ENCODE measurements around the gene PDLIM1. TPM values are rescaled to one million over a fixed set of nuclear protein-coding genes. Genes with fewer than 3 reads are reported as not detected.

The PDLIM1 gene
- total and polyA plus RNA-seq, 2 of the 8 experiments (the other 6 are each of a cell fraction or from before 2014, with no cell fraction given): 169 to 245 TPM

DNA sequence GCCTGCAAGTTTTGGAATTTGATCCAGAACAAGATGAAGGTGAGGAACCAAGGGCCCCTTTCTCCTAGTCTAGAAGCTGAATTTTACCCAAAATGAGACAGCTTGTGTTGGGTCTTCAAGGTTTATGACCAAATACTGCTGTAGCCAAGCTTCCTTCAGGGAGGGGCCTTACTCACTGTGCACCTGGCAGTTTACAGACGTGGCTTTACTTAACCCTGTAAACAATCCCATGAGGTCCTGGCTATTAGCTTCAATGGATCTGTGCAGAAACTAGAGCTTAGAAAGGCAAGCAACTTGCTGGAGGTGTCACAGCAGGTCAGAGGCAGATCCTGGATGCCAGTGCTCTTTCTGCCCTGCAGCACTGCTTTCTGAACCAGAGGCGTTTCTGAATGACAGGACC, 46.7 kb downstream of the PDLIM1 start:
- Histone ChIP-seq H3K18ac (ENCODE audit: extremely low read depth, low read length) (no peak overlapping the region), H3K27me3 (replicated peaks in 1 of 4; ENCODE audit: control insufficient read depth in 3 of 4, extremely low read depth in 1 of 4, insufficient read depth in 3 of 4, low read length in 3 of 4) (no peaks in the 10 kb centered on the region), H3K23ac (ENCODE audit: insufficient read length) (no peak overlapping the region), H3K4ac (replicated peaks; ENCODE audit: insufficient read length, low read depth, low read length) (no peak overlapping the region), H3K9ac (replicated peaks in 1 of 4; ENCODE audit: extremely low read depth in 1 of 4, low read depth in 3 of 4, low read length in 3 of 4) (no peak overlapping the region), H3K36me3 (ENCODE audit: control insufficient read depth in 2 of 4, insufficient read depth in 4 of 4, low read length in 3 of 4) (peaks cover 6 to 52% (median 27%) of the 10 kb centered on the region in 4 experiments), H3K9me3 (ENCODE audit: insufficient read depth in 2 of 2, low read depth in 1 of 2, low read length in 1 of 2) (peaks cover 0 to 3% of the 10 kb centered on the region in 2 experiments; a peak in 1 of 4 replicates), H4K5ac (ENCODE audit: insufficient read length, low read depth, low read length) (no peak overlapping the region), H2BK120ac (replicated peaks; ENCODE audit: low read depth, low read length) (no peak overlapping the region), H3K56ac (replicated peaks; ENCODE audit: insufficient read length, low read depth, low read length) (no peak overlapping the region), H4K91ac (replicated peaks; ENCODE audit: insufficient read length, low read length) (no peak overlapping the region), H2BK15ac (ENCODE audit: low read length) (no peak overlapping the region), H3K4me2 (ENCODE audit: insufficient read depth in 1 of 2, low read depth in 2 of 2, low read length in 2 of 2) (no peak overlapping the region), H2AK5ac (ENCODE audit: low read depth, low read length) (no peak overlapping the region), H4K20me1 (replicated peaks in 1 of 2; ENCODE audit: control insufficient read depth in 1 of 2, insufficient read depth in 2 of 2, low read length in 2 of 2) (no peaks in the 10 kb centered on the region), H3K4me1 (replicated peaks in 1 of 4; ENCODE audit: control insufficient read depth in 3 of 4, insufficient read depth in 4 of 4, low read length in 3 of 4) (peaks cover 0 to 5% (median 0%) of the 10 kb centered on the region in 4 experiments; a peak in 3 of 7 replicates), H2BK12ac (ENCODE audit: low read depth, low read length) (no peak overlapping the region), H4K8ac (ENCODE audit: extremely low read depth, insufficient read depth, low read length) (no peak overlapping the region), H3K79me1 (ENCODE audit: low read depth, low read length) (no peaks in the 10 kb centered on the region; the same call in 1 of the 2 replicates), H3K27ac (ENCODE audit: low read depth, low read length) (no peak overlapping the region), H2BK5ac (ENCODE audit: low read depth, low read length) (no peak overlapping the region), H3K79me2 (ENCODE audit: control insufficient read depth in 1 of 2, insufficient read depth in 2 of 2, low read length in 2 of 2) (peaks cover 0 to 15% of the 10 kb centered on the region in 2 experiments; a peak in 1 of 4 replicates), H2BK20ac (ENCODE audit: low read length) (no peak overlapping the region), H3K4me3 (ENCODE audit: extremely low read depth in 1 of 4, insufficient read depth in 2 of 4, low read depth in 3 of 4, low read length in 4 of 4) (no peak overlapping the region), H2AFZ (ENCODE audit: low read length) (no peak overlapping the region), H3K14ac (ENCODE audit: insufficient read length) (no peak overlapping the region), H3K23me2 (ENCODE audit: low read depth, low read length) (no peaks in the 10 kb centered on the region)
- no peak for DNase-seq (ENCODE audit: low read depth in 1 of 2, low spot score in 2 of 2)
- no peak for FAIRE-seq
- CTCF ChIA-PET (ENCODE audit: partially characterized antibody): interaction anchor here (0.6 to 16.4 kb wide), 38 partner anchors 10 to 622 kb away, joined by 3 to 363 read pairs (median 8); no protein-coding TSS in a partner anchor
- POLR2A ChIA-PET (ENCODE audit: partially characterized antibody): interaction anchor here (1.1 to 6.6 kb wide), 3 partner anchors 13 to 62 kb away, joined by 3 to 57 read pairs (median 4); no protein-coding TSS in a partner anchor
- WGBS, 2 experiments (ENCODE audit: extremely low coverage in 1 of 2, insufficient coverage in 1 of 2, insufficient read length in 1 of 2, insufficient replicate concordance in 2 of 2, low coverage in 1 of 2, low lambda C conversion rate in 2 of 2, missing lambda C conversion rate in 1 of 2): 88% methylated on average over 2 of the region's 2 CpGs; no CpG with 5 or more reads in 1 of the 2 experiments
- no peak for TF ChIP-seq CHD2 (IDR thresholded peaks at IDR 0.05; ENCODE audit: low read length)
- TF ChIP-seq JUN (IDR thresholded peaks at IDR 0.05; ENCODE audit: low read depth, low read length): no peak
- TF ChIP-seq CREB1 (IDR thresholded peaks at IDR 0.05): no peak
- TF ChIP-seq BRCA1 (IDR thresholded peaks at IDR 0.05; ENCODE audit: low read depth, low read length): no peak
- TF ChIP-seq POU5F1 (IDR thresholded peaks at IDR 0.05; ENCODE audit: low read depth, low read length): no peak
- TF ChIP-seq SRF (IDR thresholded peaks at IDR 0.05; ENCODE audit: low read depth, low read length): no peak
- TF ChIP-seq RFX5 (IDR thresholded peaks at IDR 0.05; ENCODE audit: borderline replicate concordance, low read depth, low read length): no peak
- no peak for TF ChIP-seq SAP30 (IDR thresholded peaks at IDR 0.05; ENCODE audit: insufficient read depth, insufficient replicate concordance, low read length)
- no peak for TF ChIP-seq MAFK (IDR thresholded peaks at IDR 0.05; ENCODE audit: low read depth, low read length)
- TF ChIP-seq EZH2 (IDR thresholded peaks at IDR 0.05; ENCODE audit: low read depth, low read length, severe bottlenecking): no peak
- no peak for TF ChIP-seq POLR2AphosphoS5 (IDR thresholded peaks at IDR 0.05; ENCODE audit: low read depth, low read length)

Data from H1 (cell line).